T-cell (primary cell): ENCODE data around the gene HIRIP3. TPM values are rescaled to one million over a fixed set of nuclear protein-coding genes. Genes with fewer than 3 reads are reported as not detected.

ENCODE experiments used
- ATAC-seq, 4 experiments: fragments of 200-7000 bp in 3 of 4; fragments of 150-1000 bp in 1 of 4; cut with Tn5 transposase; replicated peaks in 1 of 4; 1 replicate in 3 of 4; 2 replicates in 1 of 4; pipeline ENCODE4 v1.10.0; 2021; ENCODE audit warnings: moderate library complexity in 3 of 4, mild to moderate bottlenecking in 2 of 4, moderate number of reproducible peaks in 1 of 4
- CTCF ChIA-PET, 2 donors: fragments of 300-600 bp; sonication (Branson Sonifier 250); formaldehyde crosslinking; loops; one replicate each; lab custom pipeline; 2022; ENCODE audit warnings: antibody characterized with exemption in 2 of 2; lab: Charles Lee
- POLR2A ChIA-PET, 2 donors: fragments of 300-600 bp; sonication (Branson Sonifier 250); formaldehyde crosslinking; loops; one replicate each; lab custom pipeline; 2022; ENCODE audit warnings: antibody characterized with exemption in 2 of 2; lab: Charles Lee
- DNase-seq, 35 experiments: peaks; one replicate each; pipeline versions ENCODE4 v3.0.0 to v3.0.0-alpha.2; 2013 to 2023
- H3K27ac ChIP-seq: one replicate; pipeline ENCODE4 v1.5.1; 2013; ENCODE audit warnings: low read length
- H3K27me3 ChIP-seq, 2 experiments: replicated peaks in 1 of 2; 1 replicate in 1 of 2; 2 replicates in 1 of 2; pipeline versions ENCODE4 v1.6.1 to v1.7.0; 2013; ENCODE audit warnings: low read length in 1 of 2, mixed read lengths in 1 of 2; ENCODE audit not compliant: control insufficient read depth in 2 of 2, insufficient read depth in 2 of 2; ENCODE audit errors: extremely low read depth in 1 of 2
- H3K36me3 ChIP-seq, 2 donors: 1 replicate in 1 of 2; 2 replicates in 1 of 2; pipeline versions ENCODE4 v1.6.1 to v1.7.0; 2013; ENCODE audit warnings: low read length in 1 of 2; ENCODE audit not compliant: control insufficient read depth in 2 of 2, insufficient read depth in 1 of 2; ENCODE audit errors: extremely low read depth in 1 of 2
- H3K4me1 ChIP-seq, 2 experiments: 1 replicate in 1 of 2; 2 replicates in 1 of 2; pipeline versions ENCODE4 v1.6.1 to v1.7.0; 2013; ENCODE audit warnings: low read length in 2 of 2, mixed read lengths in 1 of 2; ENCODE audit not compliant: insufficient read depth in 2 of 2, control insufficient read depth in 1 of 2; ENCODE audit errors: extremely low read depth in 1 of 2
- H3K4me3 ChIP-seq, 2 donors: 1 replicate in 1 of 2; 2 replicates in 1 of 2; pipeline versions ENCODE4 v1.5.1 to v1.7.0; 2013; ENCODE audit warnings: mild to moderate bottlenecking in 2 of 2, low read length in 1 of 2, moderate library complexity in 1 of 2; ENCODE audit not compliant: control insufficient read depth in 1 of 2; ENCODE audit errors: extremely low read depth in 1 of 2
- H3K9me3 ChIP-seq: 2 replicates; pipeline ENCODE4 v1.7.0; 2013
- H3K27ac Mint-ChIP-seq, 2 donors: one replicate each; pipeline ENCODE4 v1.8.0; 2020 to 2021; ENCODE audit warnings: mild to moderate bottlenecking in 2 of 2, mixed read lengths in 2 of 2
- H3K27me3 Mint-ChIP-seq, 2 donors: one replicate each; pipeline ENCODE4 v1.8.0; 2021 to 2022; ENCODE audit warnings: mixed read lengths in 2 of 2
- H3K36me3 Mint-ChIP-seq: one replicate; pipeline ENCODE4 v1.8.0; 2021; ENCODE audit warnings: mixed read lengths
- H3K4me1 Mint-ChIP-seq, 3 donors: one replicate each; pipeline ENCODE4 v1.8.0; 2020 to 2022; ENCODE audit warnings: mixed read lengths in 3 of 3, mild to moderate bottlenecking in 1 of 3
- H3K4me3 Mint-ChIP-seq, 3 donors: one replicate each; pipeline ENCODE4 v1.8.0; 2020 to 2022; ENCODE audit warnings: mild to moderate bottlenecking in 3 of 3, mixed read lengths in 3 of 3, moderate library complexity in 3 of 3
- H3K9me3 Mint-ChIP-seq, 3 donors: one replicate each; pipeline ENCODE4 v1.8.0; 2020 to 2022; ENCODE audit warnings: mixed read lengths in 3 of 3
- WGBS: methylation state at CpG from one replicate; pipeline ENCODE4 v1.1.5; 2013; ENCODE audit warnings: missing lambda C conversion rate; ENCODE audit not compliant: insufficient coverage; 5-methylcytosine and 5-hydroxymethylcytosine counted together
- total RNA-seq, 35 experiments: library from RNA in 6 of 35; stranded (reverse) in 6 of 35; fragments of 120-200 nt in 1 of 35; gene quantifications; one replicate each; pipeline versions ENCODE4 v1.2.1 to v1.2.4 and lab custom pipeline; 2013 to 2026

HIRIP3 gene
- total RNA-seq, 5 donors from 2014 or later (not counting 1 experiment from before 2014, with no cell fraction given): 15.0 to 22.8 (median 20.3) TPM

GRCh38 chr16:30032083-30032819 lies 36.8 kb upstream of the HIRIP3 start:
- H3K4me1 ChIP-seq: peaks cover 0 to 22% of the 10 kb centered on the region in 2 experiments
- H3K9me3 ChIP-seq: no peaks in the 10 kb centered on the region
- no peaks in the 10 kb centered on the region for H3K9me3 Mint-ChIP-seq
- peaks cover 5 to 19% (median 12%) of the 10 kb centered on the region in 3 donors for H3K4me1 Mint-ChIP-seq
- CTCF ChIA-PET: interaction anchor here (0.5 to 1.3 kb wide), 13 partner anchors 23 to 882 kb away, joined by 3 to 9 read pairs (median 5); no protein-coding TSS in a partner anchor
- H3K27ac ChIP-seq: no peak overlapping the region
- peaks cover 0 to 84% of the 10 kb centered on the region in 2 experiments for H3K27me3 ChIP-seq
- H3K27me3 Mint-ChIP-seq: peaks cover 33 to 49% of the 10 kb centered on the region in 2 donors
- H3K27ac Mint-ChIP-seq: no peak overlapping the region
- WGBS: 19% methylated on average over 7 of the region's 12 CpGs
- H3K36me3 Mint-ChIP-seq: no peaks in the 10 kb centered on the region
- no peaks in the 10 kb centered on the region for H3K36me3 ChIP-seq
- peak overlapping the region in 2 of 3 donors; percentile 6 to 46 for H3K4me3 Mint-ChIP-seq
- peak; percentile 19 to 81 (median 50) for DNase-seq
- no peak overlapping the region for H3K4me3 ChIP-seq
- POLR2A ChIA-PET: interaction anchor here (0.5 to 0.6 kb wide), 2 partner anchors 329 to 385 kb away, joined by 3 to 7 read pairs; no protein-coding TSS in a partner anchor
- peak; percentile 36 to 67 (median 56) for ATAC-seq

- ChIA-PET POLR2A (interaction anchor here in 1 of 2 donors (0.6 kb wide), 1 partner anchor 328 kb away, joined by 7 read pairs; no protein-coding TSS in a partner anchor), CTCF (interaction anchor here (0.5 to 1.3 kb wide), 4 partner anchors 24 to 305 kb away, joined by 3 to 6 read pairs (median 4); no protein-coding TSS in a partner anchor)
- Mint-ChIP-seq H3K27ac (no peak overlapping the region), H3K4me3 (peak overlapping the region in 1 of 3 donors; percentile 36), H3K36me3 (no peaks in the 10 kb centered on the region), H3K27me3 (peaks cover 40 to 57% of the 10 kb centered on the region in 2 donors), H3K4me1 (peaks cover 5 to 19% (median 12%) of the 10 kb centered on the region in 3 donors), H3K9me3 (no peaks in the 10 kb centered on the region)
- WGBS: 11% methylated on average over 3 of the region's 11 CpGs
- Histone ChIP-seq H3K36me3 (no peaks in the 10 kb centered on the region), H3K4me3 (no peak overlapping the region), H3K27me3 (peaks cover 0 to 90% of the 10 kb centered on the region in 2 experiments), H3K9me3 (no peaks in the 10 kb centered on the region), H3K4me1 (peaks cover 0 to 22% of the 10 kb centered on the region in 2 experiments), H3K27ac (no peak overlapping the region)
- ATAC-seq (no peak), DNase-seq (no peak)
Observed at GRCh38 chr16:30031477-30031918, 36.1 kb upstream of the HIRIP3 start.

- Mint-ChIP-seq H3K36me3 (no peaks in the 10 kb centered on the region), H3K4me1 (peaks cover 5 to 19% (median 12%) of the 10 kb centered on the region in 3 donors), H3K27ac (no peak within 1 kb of the TSS), H3K27me3 (peaks cover 40 to 59% of the 10 kb centered on the region in 2 donors), H3K4me3 (peak within 1 kb of the TSS in 2 of 3 donors; percentile 6 to 66), H3K9me3 (no peaks in the 10 kb centered on the region)
- Histone ChIP-seq H3K27me3 (peaks cover 0 to 92% of the 10 kb centered on the region in 2 experiments), H3K4me1 (peaks cover 0 to 22% of the 10 kb centered on the region in 2 experiments), H3K27ac (no peak within 1 kb of the TSS), H3K36me3 (no peaks in the 10 kb centered on the region), H3K4me3 (no peak within 1 kb of the TSS), H3K9me3 (no peaks in the 10 kb centered on the region)
- DNase-seq (no peak), ATAC-seq (peak in 3 of 4 experiments; percentile 18 to 48 (median 43))
- 2% methylated on average over 9 of the region's 27 CpGs for WGBS
- CTCF ChIA-PET: interaction anchor here (0.6 to 1.3 kb wide), 3 partner anchors 24 to 182 kb away, joined by 4 to 7 read pairs (median 4); no protein-coding TSS in a partner anchor
- POLR2A ChIA-PET: no interaction called here
Observed at GRCh38 chr16:30030841-30031413, 35.5 kb upstream of the HIRIP3 start, which contains the start of gene TLCD3B. Gene TLCD3B (minus strand): TSS chr16:30031271. CDS start chr16:30030527, 744 bp downstream.

GRCh38 chr16:30030011-30030685 lies 34.7 kb upstream of the HIRIP3 start:
- DNase-seq: no peak
- peak overlapping the region in 1 of 3 donors; percentile 66 for H3K4me3 Mint-ChIP-seq
- H3K9me3 Mint-ChIP-seq: no peaks in the 10 kb centered on the region
- Histone ChIP-seq H3K9me3 (no peaks in the 10 kb centered on the region), H3K36me3 (no peaks in the 10 kb centered on the region), H3K4me3 (no peak overlapping the region), H3K27me3 (peaks cover 0 to 97% of the 10 kb centered on the region in 2 experiments), H3K4me1 (peaks cover 0 to 22% of the 10 kb centered on the region in 2 experiments), H3K27ac (no peak overlapping the region)
- CTCF ChIA-PET: no interaction called here
- H3K27me3 Mint-ChIP-seq: peaks cover 40 to 60% of the 10 kb centered on the region in 2 donors
- no peak for ATAC-seq
- WGBS: 25% methylated on average over 21 of the region's 23 CpGs
- POLR2A ChIA-PET: no interaction called here
- no peaks in the 10 kb centered on the region for H3K36me3 Mint-ChIP-seq
- no peak overlapping the region for H3K27ac Mint-ChIP-seq
- H3K4me1 Mint-ChIP-seq: peaks cover 5 to 19% (median 12%) of the 10 kb centered on the region in 3 donors

- H3K27me3 Mint-ChIP-seq: peaks cover 37 to 57% of the 10 kb centered on the region in 2 donors
- ChIA-PET CTCF (interaction anchor here (0.6 to 0.7 kb wide), 3 partner anchors 12 to 387 kb away, joined by 3 to 5 read pairs (median 3); no protein-coding TSS in a partner anchor), POLR2A (no interaction called here)
- no peaks in the 10 kb centered on the region for H3K9me3 ChIP-seq
- no peak overlapping the region for H3K27ac Mint-ChIP-seq
- H3K36me3 Mint-ChIP-seq: no peaks in the 10 kb centered on the region
- peaks cover 0 to 95% of the 10 kb centered on the region in 2 experiments for H3K27me3 ChIP-seq
- H3K4me3 Mint-ChIP-seq: no peak overlapping the region
- WGBS: 25% methylated on average over 13 of the region's 18 CpGs
- H3K36me3 ChIP-seq: no peaks in the 10 kb centered on the region
- H3K4me1 ChIP-seq: peaks cover 0 to 22% of the 10 kb centered on the region in 2 experiments
- no peak overlapping the region for H3K4me3 ChIP-seq
- ATAC-seq (peak in 1 of 4 experiments; percentile 37), DNase-seq (peak in 2 of 35 experiments; percentile 18 to 40)
- no peak overlapping the region for H3K27ac ChIP-seq
- H3K4me1 Mint-ChIP-seq: peaks cover 5 to 19% (median 12%) of the 10 kb centered on the region in 3 donors
- H3K9me3 Mint-ChIP-seq: no peaks in the 10 kb centered on the region
Observed at GRCh38 chr16:30028438-30029076, 33.1 kb upstream of the HIRIP3 start.
